ENCODE data around the gene ANKRD27. TPM values are rescaled to one million over a fixed set of nuclear protein-coding genes. Genes with fewer than 3 reads are reported as not detected.

Gene ANKRD27
- total RNA-seq (2021; ENCODE audit: unreplicated experiment), result 64.2 TPM
- polyA plus RNA-seq (2012; ENCODE audit: insufficient read length), result 31.6 TPM
- Bru-seq, nascent RNA, result percentile 75 among the genes with signal in this experiment
- BruChase-seq, experiment 1, labeled RNA remaining after a 2-hour chase, result percentile 79 among the genes with signal in this experiment
- percentile 83 among the genes with signal in this experiment for BruChase-seq, experiment 2, labeled RNA remaining after a 6-hour chase
- long read RNA-seq, full-length matches to known transcripts, result 95 of 185 reads
- long read RNA-seq, partial matches to known transcripts, result 30 of 185 reads
- long read RNA-seq, other reads (novel, unspliced or antisense), result 60 of 185 reads

GRCh38 chr19:32674931-32675719, at the start of gene ANKRD27:
Gene ANKRD27 (minus strand): TSS chr19:32675180. CDS start chr19:32659015, 16,165 bp downstream.
- DNase-seq (ENCODE audit: low read depth, low spot score) (peak; percentile 92), ATAC-seq (peak; percentile 97)
- peak within 1 kb of the TSS; percentile 81 for H3K27ac ChIP-seq (ENCODE audit: low read length)
- no peaks in the 10 kb centered on the region for H3K9me3 ChIP-seq (ENCODE audit: control insufficient read depth, insufficient read depth, low read depth, low read length)
- no peaks in the 10 kb centered on the region for H3K27me3 ChIP-seq (ENCODE audit: control insufficient read depth, insufficient read depth, low read length)
- H3K4me3 ChIP-seq (ENCODE audit: low read depth in 2 of 2, low read length in 2 of 2), result peak within 1 kb of the TSS; percentile 75 to 95
- peak; percentile 80; the same call in 1 of the 2 replicates for TF ChIP-seq SIN3A (IDR thresholded peaks at IDR 0.05; ENCODE audit: borderline replicate concordance, insufficient read depth, low read depth, low read length)
- peak; percentile 67 for TF ChIP-seq POLR2AphosphoS5 (IDR thresholded peaks at IDR 0.05; ENCODE audit: low read depth, low read length)
- TF ChIP-seq TCF7L2 (IDR thresholded peaks at IDR 0.05; ENCODE audit: low read depth, low read length), result no peak
- H3K4me1 ChIP-seq (ENCODE audit: control insufficient read depth, insufficient read depth, low read length), result peaks cover 11% of the 10 kb centered on the region; the same call in 1 of the 2 replicates
- intact Hi-C loops (cut with micrococcal nuclease; ENCODE audit: unreplicated experiment) (no loop called here), in situ Hi-C loops (cut with HindIII; ENCODE audit: low pct_unique_long_range_greater_than_20kb, low sequenced_read_pairs) (no loop called here)
- no TSS peak for BruUV-seq (replicated peaks)
- ChIA-PET POLR2A (no interaction called here), CTCF (interaction anchor here (0.6 kb wide), 1 partner anchor 180 kb away, joined by 3 read pairs; no protein-coding TSS in a partner anchor)
- H3K36me3 ChIP-seq (ENCODE audit: control insufficient read depth, insufficient read depth, low read length), result no peaks in the 10 kb centered on the region

- ATAC-seq (no peak), DNase-seq (ENCODE audit: low read depth, low spot score) (no peak)
- Histone ChIP-seq H3K27ac (ENCODE audit: low read length) (no peak overlapping the region), H3K4me1 (ENCODE audit: control insufficient read depth, insufficient read depth, low read length) (no peaks in the 10 kb centered on the region), H3K4me3 (ENCODE audit: low read depth in 2 of 2, low read length in 2 of 2) (no peak overlapping the region), H3K27me3 (ENCODE audit: control insufficient read depth, insufficient read depth, low read length) (no peaks in the 10 kb centered on the region), H3K36me3 (ENCODE audit: control insufficient read depth, insufficient read depth, low read length) (no peaks in the 10 kb centered on the region), H3K9me3 (ENCODE audit: control insufficient read depth, insufficient read depth, low read depth, low read length) (no peaks in the 10 kb centered on the region)
- TF ChIP-seq REST (IDR thresholded peaks at IDR 0.05; ENCODE audit: insufficient read depth in 1 of 2, low read depth in 2 of 2, low read length in 1 of 2) (no peak), TCF7L2 (IDR thresholded peaks at IDR 0.05; ENCODE audit: low read depth, low read length) (no peak), CTCF (IDR thresholded peaks at IDR 0.05) (no peak), POLR2AphosphoS5 (IDR thresholded peaks at IDR 0.05; ENCODE audit: low read depth, low read length) (no peak), SIN3A (IDR thresholded peaks at IDR 0.05; ENCODE audit: borderline replicate concordance, insufficient read depth, low read depth, low read length) (no peak)
- no TSS peak for BruUV-seq (replicated peaks)
- in situ Hi-C loops (cut with HindIII; ENCODE audit: low pct_unique_long_range_greater_than_20kb, low sequenced_read_pairs), result no loop called here
- CTCF ChIA-PET, result no interaction called here
- POLR2A ChIA-PET, result no interaction called here
- intact Hi-C loops (cut with micrococcal nuclease; ENCODE audit: unreplicated experiment), result no loop called here
Measured at GRCh38 chr19:32720936-32721250, 45.9 kb upstream of the ANKRD27 start.

Measured in Panc1 (cell line).